ENCODE data around the gene SYT8. TPM values are rescaled to one million over a fixed set of nuclear protein-coding genes. Genes with fewer than 3 reads are reported as not detected.

The SYT8 gene
- total and polyA plus RNA-seq, 2 of the 8 experiments (the other 6 are each of a cell fraction or from before 2014, with no cell fraction given): not detected

DNA sequence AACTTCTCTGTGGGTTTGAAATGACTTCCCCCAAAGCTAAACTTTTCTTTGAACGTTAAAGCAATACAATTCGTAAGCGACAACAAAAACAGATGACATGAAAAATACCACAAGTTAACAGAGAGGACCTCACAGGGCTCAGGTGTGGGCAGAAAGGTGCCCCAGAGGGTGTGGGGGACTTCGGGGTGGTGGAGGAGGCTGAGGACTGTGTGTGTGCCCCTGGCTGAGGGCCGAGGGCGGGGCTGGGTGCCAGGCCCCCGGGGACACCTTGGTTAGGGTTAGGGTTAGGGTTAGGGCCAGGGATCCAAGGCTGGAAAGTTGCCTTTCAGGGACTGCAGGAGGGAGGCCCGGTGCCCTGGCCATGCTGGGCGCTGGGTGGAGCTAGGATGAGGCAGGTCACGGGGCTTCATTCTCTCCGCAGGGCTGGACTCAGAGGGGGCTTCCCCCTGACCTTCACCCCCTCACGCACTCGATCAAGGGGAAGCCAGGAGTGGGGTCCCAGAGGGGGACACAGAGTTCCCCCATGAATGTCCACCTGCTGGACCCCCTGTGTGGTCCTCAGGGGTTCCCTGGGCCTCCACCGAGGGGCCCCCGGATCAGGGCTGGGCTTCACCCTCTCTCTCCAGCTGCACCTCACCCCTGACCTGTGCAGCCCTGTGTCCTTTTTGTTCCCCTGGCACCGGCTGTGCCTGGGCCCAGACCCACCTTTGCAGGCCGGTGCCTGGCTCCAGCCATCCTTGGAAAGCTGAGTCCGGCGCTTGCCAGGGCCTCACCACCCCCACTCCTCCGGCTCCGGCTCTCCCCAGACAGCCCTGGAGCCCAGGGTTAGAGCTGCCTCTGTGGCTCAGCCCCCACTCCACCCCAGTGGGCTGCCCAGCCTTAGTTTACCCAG, 11.0 kb downstream of the SYT8 start (continued):
- no peak for TF ChIP-seq RNF2 (IDR thresholded peaks at IDR 0.05; ENCODE audit: borderline replicate concordance, low read depth, low read length, missing control alignments, poor library complexity, severe bottlenecking)
